Ureter (tissue), 1 donor: ENCODE measurements around the gene GIT2. TPM values are rescaled to one million over a fixed set of nuclear protein-coding genes. Genes with fewer than 3 reads are reported as not detected.
A peak's percentile ranks its signal among the peaks of the same experiment; 100 is the strongest.
"Not testable (repeated sequence)": the region's sequence is repeated elsewhere in the genome, so short reads cannot be mapped to it uniquely, and the experiment has no call there.

Experiments used
- DNase-seq: peaks from one replicate; pipeline ENCODE4 v3.0.0-alpha.2; 2020; ENCODE audit warnings: low spot score
- total RNA-seq: library from RNA; stranded (reverse); gene quantifications from one replicate; pipeline ENCODE4 v1.2.4, GENCODE V29; 2023
- donor health status: DM: yes; HTN: yes; CAD: no.

GIT2 gene
- total RNA-seq, 1 donor from 2014 or later: 55.5 TPM

DNA sequence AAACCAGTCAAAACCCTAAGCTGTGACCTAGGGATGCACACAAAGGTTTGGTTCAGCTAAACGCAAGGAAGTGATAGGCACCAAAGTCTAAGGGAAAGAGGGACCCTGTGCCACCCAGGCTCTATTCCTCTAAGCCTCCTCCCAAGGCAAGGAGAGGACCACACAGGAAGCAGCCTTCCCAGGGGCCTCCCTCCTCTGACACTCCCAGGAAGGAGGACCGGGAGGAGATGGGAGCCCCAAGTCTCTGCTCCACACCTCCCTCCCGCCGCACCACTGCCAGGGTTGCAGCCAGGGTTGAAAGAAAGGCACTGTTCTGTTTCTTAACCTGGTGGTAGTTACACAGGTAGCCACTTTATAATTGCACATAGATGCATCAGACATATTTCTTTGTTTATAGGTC is 74.2 kb downstream of the GIT2 start:
- no peak for DNase-seq

DNA sequence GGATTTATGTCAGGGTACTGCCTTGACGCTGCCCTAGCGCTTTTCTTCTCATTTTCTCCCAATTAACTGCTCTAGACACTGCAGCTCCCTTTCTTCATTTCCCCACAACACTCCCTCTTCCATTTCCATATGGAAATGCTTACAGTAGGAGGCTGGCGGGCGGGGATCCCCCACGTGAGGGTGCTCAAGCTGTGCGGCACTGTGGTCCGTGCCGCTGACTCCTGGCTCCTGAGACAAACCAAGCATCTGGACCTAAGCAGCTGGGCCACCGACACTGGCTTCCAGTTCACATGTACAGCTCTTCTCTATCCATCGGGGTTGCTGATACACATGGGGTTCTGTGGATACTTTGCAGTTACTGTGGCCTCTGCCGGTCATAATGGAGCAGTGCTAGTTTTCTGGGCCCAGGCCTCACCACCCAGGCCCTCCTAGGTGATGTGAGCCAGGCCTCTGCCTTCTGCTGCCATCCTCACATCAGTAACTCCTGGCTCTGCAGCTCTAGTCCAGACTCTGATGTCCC is 75.8 kb downstream of the GIT2 start:
- no peak for DNase-seq

DNA sequence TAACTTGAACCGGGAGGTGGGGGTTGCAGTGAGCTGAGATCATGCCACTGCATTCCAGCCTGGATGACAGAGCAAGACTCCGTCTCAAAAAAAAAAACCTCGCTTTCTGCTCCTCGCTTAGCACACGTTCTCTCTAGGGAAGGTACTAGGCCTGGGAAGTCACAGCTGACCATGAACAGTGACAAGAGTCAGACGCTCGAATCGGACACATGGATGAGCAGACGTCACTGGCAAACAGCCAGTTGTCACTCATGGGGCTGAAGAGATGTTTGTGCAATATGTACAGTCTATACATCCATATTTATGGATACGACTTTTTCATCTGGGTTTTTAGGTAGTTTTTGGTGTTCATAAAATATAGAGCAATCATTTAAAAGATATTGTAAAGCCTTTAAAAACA is 76.7 kb downstream of the GIT2 start:
- no peak for DNase-seq

DNA sequence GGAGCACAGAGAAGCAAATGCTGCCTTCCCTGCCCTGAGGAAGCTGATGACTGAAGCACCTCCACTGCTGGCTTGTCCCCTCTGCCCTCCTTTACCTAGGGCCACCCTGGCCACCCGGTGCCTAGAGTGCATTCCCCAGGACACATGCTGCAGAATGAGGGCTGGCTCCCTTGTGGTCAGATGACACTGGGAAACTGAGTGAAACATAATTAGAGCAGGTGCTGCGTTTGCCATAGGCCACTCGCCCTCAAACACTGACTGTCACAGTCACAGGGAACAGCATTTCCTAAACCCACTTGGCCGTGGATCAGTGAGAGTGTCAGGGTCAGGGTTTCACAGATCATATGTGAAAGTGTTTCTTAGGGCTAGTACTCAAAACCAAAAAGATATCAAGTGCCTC is 80.1 kb downstream of the GIT2 start:
- DNase-seq: no peak

DNA sequence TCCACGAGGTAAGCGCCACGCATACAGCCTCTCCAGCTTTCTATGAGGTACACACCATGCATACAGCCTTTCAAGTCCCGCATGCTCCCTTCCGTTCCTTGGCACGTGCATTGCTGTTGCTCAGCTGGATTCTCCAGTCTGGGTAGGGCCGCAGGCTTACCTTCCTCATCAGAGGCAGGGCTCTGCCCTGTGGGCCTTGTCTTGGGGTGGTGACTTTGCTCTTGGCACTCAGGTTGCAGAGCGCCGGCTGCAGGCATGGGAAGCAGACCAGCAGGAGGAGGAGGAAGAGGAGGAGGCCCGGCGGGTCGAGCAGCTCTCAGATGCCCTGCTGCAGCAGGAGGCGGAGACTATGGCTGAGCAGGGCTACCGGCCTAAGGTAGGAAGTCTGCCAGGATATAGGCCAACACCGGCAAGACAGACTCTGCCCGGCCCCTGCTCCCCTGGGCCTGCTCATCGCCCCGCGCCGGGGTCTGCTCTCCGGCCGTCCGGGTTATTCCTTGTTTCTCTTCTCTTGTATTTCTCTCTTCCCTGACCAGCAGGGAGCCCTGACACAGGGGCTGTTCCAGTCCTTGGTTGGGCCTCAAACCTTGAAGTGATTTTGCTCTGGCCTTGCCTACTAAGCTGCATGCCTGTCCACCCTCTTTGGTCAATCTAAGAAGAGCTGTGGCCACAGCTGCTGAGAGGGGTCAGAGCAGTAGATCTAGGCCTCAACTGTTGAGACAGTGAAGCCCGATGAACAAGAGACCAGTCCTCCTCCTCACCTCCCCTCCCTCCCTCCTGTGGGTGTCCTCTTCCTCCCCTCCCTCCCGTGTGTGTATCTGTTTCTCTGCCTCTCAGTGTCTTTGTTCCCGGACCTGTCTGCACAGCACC is 80.8 kb downstream of the GIT2 start:
- peak; percentile 55 for DNase-seq

DNA sequence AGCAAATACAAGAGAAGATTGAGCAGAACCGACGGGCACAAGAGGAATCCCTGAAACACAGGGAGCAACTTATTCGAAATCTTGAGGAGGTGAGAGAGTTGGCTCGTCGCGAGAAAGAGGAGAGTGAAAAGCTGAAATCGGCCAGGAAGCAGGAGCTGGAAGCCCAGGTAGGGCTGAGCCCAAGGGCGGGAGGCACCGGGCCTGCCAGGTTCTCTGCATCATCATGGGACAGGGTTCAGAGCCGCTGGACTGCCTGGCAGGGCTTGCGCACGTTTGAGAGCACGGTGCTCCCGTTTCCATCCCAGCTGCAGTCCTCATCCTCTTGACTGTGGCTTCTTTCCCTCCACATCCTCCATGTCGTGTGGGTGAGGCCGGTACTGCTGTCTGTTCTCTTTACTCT is 81.7 kb downstream of the GIT2 start:
- DNase-seq: no peak

DNA sequence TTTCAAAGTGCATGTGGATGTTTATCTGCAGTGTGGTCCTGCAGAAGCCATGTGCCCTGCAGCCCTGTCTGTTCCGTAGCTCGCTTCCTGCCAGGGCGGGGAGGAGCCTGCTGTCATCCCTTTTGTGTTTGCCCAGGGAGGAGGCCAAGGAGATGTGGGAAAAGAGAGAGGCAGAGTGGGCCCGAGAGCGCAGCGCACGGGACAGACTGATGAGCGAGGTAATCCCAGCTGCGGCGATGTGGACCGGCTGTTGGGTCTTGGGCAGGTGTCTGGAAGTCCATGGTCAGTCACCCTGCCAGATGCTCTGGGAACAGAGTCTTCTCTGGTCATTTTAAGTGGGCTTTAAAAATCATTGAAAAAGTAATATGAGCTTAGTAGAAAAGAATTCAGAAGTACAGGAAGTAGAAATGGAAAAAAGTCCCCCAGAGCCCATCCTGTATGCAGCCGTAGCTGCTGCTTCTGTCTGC is 83.3 kb downstream of the GIT2 start:
- DNase-seq: no peak

DNA sequence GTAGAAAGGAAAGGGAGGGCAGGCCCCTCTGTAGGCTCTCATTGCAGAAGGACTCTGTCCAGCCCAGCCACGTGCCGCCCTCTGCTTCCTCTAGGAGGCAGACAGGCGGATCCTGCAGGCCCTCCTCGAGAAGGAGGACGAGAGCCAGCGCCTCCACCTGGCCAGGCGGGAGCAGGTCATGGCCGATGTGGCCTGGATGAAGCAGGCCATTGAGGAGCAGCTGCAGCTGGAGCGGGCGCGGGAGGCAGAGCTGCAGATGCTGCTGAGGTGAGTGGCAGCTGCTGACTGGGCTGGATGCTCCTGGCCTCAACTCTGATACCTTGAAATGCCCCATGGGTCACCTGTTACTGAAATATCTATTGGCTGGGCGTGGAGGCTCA is 85.2 kb downstream of the GIT2 start:
- DNase-seq: no peak

DNA sequence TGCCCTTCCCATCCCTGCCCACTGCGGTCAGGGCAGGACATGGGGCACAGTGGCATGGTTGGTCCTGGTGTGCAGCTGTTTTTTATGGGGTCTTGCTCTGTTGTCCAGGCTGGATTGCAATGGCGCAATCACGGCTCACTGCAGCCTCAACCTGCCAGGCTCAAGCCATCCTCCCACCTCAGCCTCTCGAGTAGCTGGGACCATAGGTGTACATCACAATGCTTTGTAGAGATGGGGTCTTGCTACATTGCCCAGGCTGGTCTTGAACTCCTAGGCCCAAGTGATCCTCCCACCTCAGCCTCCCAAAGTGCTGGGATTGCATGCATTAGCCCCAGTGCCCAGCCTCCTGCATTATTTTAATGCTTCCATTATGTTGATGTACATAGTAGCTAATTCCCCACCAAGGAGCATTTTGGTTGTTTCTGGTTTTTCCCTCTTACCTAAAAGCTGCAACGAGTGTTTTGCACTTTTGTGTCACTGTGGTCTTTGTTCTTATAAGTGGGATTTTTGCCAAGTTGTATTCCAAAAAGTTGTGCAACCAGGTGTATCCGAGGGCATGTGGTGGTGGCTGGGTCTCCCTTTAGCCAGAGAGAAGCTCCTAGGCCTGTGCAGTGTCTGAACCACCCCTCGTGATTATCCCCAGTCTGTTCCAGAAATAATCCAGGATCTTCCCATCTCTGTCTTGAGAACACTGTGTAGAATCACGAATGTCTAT is 85.8 kb downstream of the GIT2 start:
- no peak for DNase-seq

DNA sequence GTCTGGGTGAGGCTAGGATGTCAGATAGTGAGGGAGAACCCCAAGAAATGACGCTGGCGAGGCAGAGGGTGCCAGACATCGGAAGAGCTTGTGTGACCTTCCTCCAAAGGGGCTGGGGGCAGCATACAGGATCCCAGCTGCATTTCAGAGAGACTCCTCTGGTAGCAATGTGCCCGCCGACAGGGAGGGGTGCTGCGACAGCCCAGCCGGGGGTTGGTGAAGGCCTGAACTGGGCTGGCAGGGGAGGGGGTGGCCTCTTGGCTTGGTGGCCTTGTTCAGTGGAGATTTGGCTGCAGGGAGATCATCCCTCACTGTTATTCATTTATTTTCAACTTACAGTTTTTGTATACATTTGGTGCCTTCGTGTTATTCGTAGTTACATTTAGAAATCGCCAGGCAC is 90.9 kb downstream of the GIT2 start:
- DNase-seq: no peak

DNA sequence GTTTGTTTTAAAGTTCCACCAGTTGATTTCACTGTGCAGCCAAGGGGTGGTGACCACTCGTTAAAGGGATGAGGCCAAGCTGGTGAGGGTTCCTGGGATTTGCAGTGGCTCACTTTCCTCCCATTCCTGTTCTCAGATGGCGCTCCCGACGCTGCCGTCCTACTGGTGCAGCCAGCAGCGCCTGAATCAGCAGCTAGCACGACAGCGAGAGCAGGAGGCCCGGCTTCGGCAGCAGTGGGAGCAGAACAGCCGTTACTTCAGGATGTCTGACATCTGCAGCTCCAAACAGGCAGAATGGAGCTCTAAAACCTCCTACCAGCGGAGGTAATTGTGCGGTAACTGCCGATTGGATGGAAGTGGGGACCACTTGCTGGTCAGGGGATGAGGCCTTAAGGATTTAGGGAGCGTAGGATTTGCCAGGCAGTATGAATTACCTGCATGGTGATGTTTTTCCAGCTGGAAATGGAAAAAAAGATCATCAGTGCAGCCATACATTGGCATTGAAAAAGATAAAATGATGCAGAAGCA is 93.2 kb downstream of the GIT2 start:
- DNase-seq: no peak

DNA sequence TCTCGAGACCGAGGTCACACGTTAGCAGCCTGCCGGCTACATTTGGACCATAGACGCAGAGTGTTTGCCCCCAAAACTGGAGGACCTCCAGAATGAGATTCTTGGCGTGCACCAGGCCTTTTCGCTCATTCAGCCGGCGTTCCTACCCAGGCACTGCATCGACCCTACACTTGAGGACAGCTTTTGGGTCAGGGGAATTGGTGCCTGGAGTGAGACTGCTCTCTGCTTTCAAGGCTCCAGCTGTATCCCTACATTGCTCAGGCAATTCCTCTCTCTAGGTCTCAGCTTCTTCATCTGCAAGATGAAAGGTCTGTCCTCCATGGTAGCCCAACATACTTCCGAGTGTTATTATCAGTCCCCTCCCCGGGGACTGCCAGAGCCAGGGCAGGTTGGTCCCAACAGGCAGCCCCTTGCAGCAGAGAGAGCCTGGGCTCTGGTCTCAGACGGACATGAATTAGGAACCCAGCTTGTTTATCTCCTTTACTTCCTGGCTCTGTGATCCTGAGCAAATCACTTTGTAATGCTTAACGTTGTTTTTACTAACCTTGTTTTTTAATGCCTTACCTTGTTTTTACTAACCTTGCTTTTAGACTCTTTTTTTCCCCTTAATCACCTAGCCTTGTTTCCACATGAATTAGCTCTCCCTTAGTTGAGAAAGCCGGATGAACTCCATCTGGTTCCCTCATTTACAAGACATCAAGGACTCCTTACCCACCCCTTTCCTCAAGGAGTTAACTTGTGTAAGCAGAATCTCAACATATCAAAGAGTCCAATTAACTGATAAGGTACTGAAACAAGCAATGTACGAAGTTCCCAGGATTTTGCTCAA is 95.2 kb downstream of the GIT2 start:
- no peak for DNase-seq

DNA sequence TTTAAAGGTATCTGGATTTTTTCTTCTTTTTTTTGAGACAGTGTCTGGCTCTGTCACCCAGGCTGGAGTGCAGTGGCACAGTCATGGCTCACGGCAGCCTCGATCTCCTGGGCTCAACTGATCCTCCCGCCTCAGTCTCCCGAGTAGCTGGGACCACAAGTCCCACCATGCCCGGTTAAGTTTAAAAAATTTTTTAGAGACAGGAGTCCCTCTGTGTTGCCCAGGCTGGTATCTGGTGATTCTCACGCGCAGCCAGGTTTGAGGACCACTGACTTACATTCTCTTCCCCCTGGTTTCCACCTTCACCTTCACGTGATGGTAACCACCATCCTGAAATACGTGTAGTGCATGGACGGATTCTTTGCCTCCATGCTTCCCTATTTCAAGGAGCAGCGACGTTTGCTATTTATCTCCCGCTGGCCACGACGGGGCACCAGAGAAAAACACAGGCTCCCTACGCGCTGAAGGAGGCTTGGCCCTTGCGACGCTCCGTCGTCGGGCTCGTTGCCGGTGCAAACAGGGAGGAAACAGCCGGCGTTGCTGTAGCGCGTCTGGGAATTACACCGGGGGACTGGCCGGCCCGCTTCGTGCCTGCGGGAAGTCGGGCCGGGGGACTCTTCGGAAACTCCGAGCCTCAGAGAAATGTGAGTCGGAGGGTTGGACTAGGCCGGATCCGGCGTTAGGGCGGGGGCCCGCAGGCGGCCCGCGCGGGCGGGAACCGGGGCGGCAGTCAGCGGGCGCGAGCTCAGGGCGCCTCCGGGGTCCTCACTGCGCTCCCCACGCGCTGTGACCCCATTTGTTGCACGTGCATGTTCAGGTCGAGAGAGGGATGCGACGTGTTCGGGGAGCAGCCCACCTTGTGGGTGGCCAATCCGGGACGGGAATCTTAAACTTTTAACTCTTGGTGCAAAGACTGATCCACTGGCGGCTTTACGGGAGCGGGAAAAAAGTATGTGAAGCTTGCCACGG is 96.1 kb downstream of the GIT2 start, which contains the start of gene TCHP:
Gene TCHP, plus strand, starts transcription at position 492 of the 969 bp plus-strand sequence. CDS start 2,753 bp downstream, outside the sequence.
- peak; percentile 87 for DNase-seq

DNA sequence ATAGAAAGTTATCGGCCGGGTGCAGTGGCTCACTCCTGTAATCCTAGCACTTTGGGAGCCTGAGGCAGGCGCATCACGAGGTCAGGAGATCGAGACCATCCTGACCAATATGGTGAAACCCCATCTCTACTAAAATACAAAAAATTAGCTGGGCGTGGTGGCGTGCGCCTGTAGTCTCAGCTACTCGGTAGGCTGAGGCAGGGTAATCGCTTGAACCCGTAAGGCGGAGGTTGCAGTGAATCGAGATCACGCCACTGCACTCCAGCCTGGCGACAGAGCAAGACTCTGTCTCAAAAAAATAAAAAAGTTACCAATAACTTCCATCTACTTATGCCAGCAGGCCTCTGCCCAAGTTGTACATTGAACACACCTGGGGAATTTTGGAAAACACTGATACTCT is 96.8 kb downstream of the GIT2 start:
- not testable (repeated sequence) for DNase-seq

DNA sequence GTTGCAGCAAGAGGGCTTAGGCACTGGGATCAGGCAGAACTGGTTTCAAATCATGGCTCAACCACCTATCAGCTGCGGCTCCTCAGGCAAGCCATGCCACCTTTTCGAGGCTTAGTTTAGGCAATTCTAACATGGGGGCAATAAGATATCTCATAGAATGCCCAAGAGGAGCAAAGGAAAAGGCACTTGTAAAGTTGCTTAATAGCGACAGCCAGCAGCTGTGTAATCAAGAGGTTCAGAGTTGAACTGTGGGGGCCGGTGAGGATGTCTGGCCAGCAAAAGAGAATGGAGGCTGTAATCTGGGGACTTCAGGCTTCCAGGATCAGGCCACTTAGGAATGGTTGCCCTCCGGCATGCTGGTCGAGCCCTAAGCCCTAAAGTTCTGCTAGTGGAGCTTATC is 99.1 kb downstream of the GIT2 start:
- DNase-seq: no peak

DNA sequence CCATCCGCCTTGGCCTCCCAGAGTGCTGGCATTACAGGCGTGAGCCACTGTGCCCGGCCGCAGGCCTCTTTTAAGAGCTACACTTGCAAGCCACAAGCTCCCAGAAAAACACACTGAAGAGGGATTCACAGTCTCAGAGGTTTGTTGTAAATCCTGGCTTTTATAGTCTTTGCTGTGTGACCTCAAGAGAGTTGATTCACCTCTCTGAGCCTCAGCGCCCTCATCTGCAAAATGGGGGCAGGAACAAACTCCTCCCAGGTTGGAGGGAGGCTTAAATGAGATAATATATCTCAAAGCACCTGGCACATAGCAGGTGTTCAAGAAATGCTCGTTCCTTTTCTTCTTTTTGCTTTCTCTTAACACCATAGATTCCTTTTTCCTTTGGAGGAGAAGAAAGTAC is 100.0 kb downstream of the GIT2 start:
- no peak for DNase-seq

DNA sequence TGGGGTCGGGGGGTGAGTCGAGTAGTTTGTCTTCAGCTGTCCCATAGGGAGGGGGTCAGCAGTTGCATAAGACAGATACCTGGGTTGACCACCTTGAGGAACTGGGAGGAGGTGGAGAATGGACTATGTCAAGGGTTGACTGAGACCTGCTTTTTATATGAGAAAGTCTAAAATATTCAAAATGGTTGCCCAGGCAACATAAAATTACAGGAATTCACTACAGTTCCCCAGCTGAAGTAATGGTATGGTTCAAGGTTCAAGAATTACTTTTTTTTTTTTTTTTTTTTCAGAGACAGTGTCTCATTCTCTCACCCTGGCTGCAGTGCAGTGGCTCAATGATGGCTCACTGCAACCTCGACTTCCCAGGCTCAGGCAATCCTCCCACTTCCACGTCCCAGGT is 101.2 kb downstream of the GIT2 start:
- DNase-seq: no peak

DNA sequence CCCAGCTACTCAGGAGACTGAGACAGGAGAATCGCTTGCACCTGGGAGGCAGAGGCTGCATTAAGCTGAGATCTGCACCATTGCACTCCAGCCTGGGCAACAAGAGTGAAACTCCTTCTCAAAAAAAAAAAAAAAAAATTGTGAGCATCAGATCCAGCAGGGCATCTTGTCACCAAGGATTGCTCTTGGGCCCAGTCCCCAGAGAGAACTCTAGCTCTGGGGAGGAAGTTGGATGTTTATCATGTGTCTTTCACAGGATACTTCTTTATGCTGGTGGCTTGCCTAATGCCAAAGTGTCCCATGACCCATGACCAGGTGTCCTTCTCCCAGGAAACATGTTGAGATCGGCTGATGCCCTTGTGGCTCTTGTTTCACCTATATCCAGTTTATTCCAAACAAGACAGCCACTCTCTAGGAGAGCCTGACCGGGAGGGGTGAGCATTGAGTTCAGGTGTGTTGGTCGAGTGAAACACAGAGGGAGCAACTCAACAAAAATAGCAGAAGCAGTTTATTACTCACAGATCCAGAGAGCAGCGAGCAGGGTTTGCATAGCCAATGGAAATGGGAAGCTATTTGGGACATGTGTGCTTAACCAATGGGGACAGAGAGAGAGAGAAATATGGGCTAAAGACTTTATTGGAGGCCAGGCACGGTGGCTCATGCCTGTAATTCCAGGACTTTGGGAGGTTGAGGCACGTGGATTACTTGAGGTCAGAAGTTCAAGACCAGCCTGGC is 102.7 kb downstream of the GIT2 start:
- DNase-seq: no peak

DNA sequence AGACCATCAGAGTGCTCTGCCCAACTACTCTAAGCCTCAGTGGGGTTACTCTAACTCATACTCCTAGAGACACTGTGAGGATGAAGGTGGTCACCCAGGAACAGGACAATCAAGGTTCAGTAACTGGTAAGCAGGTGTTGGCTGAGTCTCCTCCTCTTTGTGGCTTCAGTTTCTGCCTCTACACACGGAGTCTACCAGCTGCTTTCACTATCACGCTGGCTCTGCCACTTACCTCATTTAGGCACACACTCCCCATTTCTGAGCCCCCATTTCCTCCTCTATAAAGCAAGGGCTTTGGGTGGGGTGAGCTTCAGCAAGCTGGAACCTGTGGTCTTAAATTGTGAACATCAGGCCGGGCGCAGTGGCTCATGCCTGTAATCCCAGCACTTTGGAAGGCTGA is 103.4 kb downstream of the GIT2 start:
- DNase-seq: no peak
